HFFc6 (cell line): ENCODE measurements around the gene ASCL3. TPM values are rescaled to one million over a fixed set of nuclear protein-coding genes. Genes with fewer than 3 reads are reported as not detected.

ENCODE experiments used
- DNase-seq: peaks from one replicate; pipeline ENCODE4 v3.0.0-alpha.2; 2018
- H3K27ac Mint-ChIP-seq: 2 replicates; pipeline ENCODE4 v1.8.0; 2020; ENCODE audit warnings: mild to moderate bottlenecking, mixed read lengths
- H3K27me3 Mint-ChIP-seq: 2 replicates; pipeline ENCODE4 v1.8.0; 2021; ENCODE audit warnings: mild to moderate bottlenecking, moderate library complexity, mixed read lengths; ENCODE audit not compliant: insufficient read depth
- H3K36me3 Mint-ChIP-seq: 2 replicates; pipeline ENCODE4 v1.8.0; 2021; ENCODE audit warnings: low read depth, mixed read lengths
- H3K4me1 Mint-ChIP-seq: 2 replicates; pipeline ENCODE4 v1.8.0; 2020; ENCODE audit warnings: low read depth, mixed read lengths
- H3K4me3 Mint-ChIP-seq: 2 replicates; pipeline ENCODE4 v1.8.0; 2020; ENCODE audit warnings: mild to moderate bottlenecking, moderate library complexity, mixed read lengths
- H3K9me3 Mint-ChIP-seq: 2 replicates; pipeline ENCODE4 v1.8.0; 2020; ENCODE audit warnings: mild to moderate bottlenecking, mixed read lengths
- total RNA-seq, 6 experiments: library from RNA; stranded (reverse); fragmentation: NEBNext Ultra II Directional; extraction: Animal tissue kit (Norgen Biotek cat#: 25700); gene quantifications; 2 replicates in 1 of 6; 3 replicates in 5 of 6; pipeline ENCODE4 v1.2.3, GENCODE V29; 2021
- TF ChIP-seq, protein P1 (sequence below): fragments of 200-600 bp; sonication (generic); IDR thresholded peaks from 2 replicates; pipeline ENCODE4 v1.5.0; 2021; ENCODE audit warnings: antibody characterized with exemption, mild to moderate bottlenecking

Gene ASCL3
- total RNA-seq, 6 experiments from 2014 or later = not detected

DNA sequence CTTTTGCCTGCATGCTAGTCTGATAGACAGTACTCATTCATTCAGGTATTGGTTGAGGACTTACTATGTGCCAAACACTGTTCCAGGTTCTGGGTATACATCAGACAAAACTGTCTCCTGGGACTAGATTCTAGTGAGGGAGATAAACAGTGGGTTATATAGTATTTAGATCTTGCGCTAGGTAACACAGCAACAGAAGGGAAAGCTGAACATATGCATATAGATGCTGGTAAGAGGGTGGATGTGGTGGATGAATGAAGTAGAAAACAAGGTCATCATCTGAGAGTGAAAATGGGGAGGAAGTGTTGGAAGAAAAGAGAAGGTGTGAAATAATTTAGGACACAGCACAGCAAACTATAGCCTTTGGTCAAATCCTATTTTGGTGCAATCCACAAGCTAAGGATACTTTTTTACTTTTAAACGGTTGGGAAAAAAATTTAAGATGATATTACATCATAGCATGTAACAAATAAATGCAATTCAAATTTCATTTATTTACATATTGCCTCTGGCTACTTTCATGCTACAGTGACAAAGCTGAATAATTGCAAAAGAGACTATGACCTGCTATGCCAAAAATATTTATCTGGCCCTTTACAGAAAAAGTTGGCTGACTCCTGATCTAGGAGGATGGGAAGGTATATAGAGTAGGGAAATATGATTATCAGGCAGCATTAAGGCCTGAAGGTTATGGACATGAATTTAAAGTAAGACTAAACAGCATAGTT is 28.5 kb upstream of the ASCL3 start:
- TF ChIP-seq, protein P1, sequence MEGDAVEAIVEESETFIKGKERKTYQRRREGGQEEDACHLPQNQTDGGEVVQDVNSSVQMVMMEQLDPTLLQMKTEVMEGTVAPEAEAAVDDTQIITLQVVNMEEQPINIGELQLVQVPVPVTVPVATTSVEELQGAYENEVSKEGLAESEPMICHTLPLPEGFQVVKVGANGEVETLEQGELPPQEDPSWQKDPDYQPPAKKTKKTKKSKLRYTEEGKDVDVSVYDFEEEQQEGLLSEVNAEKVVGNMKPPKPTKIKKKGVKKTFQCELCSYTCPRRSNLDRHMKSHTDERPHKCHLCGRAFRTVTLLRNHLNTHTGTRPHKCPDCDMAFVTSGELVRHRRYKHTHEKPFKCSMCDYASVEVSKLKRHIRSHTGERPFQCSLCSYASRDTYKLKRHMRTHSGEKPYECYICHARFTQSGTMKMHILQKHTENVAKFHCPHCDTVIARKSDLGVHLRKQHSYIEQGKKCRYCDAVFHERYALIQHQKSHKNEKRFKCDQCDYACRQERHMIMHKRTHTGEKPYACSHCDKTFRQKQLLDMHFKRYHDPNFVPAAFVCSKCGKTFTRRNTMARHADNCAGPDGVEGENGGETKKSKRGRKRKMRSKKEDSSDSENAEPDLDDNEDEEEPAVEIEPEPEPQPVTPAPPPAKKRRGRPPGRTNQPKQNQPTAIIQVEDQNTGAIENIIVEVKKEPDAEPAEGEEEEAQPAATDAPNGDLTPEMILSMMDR = no peak
- no peaks in the 10 kb centered on the region for H3K9me3 Mint-ChIP-seq
- no peak for DNase-seq
- H3K4me1 Mint-ChIP-seq = no peaks in the 10 kb centered on the region; the same call in 1 of the 2 replicates
- H3K27me3 Mint-ChIP-seq = no peaks in the 10 kb centered on the region
- H3K36me3 Mint-ChIP-seq = no peaks in the 10 kb centered on the region
- no peak overlapping the region for H3K4me3 Mint-ChIP-seq
- H3K27ac Mint-ChIP-seq = no peak overlapping the region

DNA sequence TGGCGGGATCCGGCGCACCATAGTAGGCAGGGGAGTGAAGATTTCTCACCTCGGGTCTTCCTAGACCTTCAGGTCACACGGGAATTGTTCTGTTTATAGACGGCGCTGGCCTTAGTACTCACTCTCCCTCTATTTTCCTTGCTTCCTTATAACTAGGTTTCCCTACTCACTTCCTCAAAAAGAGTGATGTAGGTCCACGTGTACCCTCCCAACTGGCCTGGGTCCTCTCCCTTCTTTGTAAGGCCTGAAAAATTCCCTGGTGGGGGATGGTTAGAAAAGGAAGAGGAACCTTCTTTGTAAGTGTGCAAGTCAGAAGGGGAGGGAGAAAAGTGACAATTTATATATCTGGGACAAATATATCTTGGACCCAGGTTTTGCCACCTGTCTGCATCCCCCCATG is 24.4 kb upstream of the ASCL3 start:
- Mint-ChIP-seq H3K9me3 (no peaks in the 10 kb centered on the region), H3K36me3 (0 out of 2 replicates have a peak, but pooled peaks cover 6% of the 10 kb centered on the region), H3K4me1 (peaks cover 20% of the 10 kb centered on the region), H3K4me3 (no peak overlapping the region), H3K27ac (no peak overlapping the region), H3K27me3 (peaks cover 3% of the 10 kb centered on the region; the same call in 1 of the 2 replicates)
- no peak for DNase-seq
- TF ChIP-seq, protein P1 = no peak

DNA sequence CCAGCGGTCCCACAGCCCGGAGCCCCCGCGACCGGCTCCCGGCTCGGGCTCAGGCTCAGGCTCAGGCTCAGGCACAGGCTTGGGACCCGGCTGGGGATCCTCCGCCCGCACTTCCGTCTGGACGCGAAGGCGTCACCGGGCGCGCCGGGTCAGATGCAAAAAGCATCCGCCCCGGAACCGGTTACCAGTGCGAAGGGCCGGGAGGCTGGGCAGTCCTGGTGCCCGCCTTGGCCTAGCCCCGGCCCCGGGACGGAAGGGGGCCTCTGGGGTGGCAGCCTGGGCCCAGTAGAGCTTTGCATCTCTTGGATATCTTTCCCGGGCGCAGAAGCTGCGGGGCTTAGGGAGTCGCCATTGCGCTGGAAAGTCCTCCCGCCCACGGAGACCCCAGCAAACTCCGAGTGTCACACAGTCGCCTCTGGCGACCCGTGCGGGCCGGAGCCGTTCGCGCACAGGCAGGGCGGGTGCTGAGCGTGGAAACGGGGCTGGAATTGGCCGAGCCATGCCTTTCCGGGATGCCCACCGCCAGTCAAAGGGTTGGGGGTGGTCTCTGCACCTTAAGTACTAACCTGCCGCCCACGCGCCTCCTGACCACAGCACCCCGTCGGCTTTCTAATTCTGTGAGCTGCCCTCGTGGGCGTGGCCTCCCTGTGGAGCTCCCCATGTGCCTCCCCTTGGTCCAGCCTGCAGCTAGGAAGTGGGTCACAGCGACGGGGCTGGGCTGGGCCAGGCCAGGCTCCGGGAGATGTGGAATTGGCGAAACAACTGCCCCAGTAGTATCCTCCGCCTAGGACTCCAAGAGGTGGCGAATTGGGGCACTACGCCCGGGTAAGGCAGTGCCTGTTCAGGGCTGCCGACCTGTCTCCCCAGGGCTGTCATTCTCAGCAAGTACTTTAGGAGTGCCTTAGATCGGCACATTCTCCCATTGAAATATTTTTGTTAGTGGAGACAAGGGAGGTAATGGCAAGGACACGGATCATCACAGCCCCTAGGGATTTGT is 21.8 kb upstream of the ASCL3 start, which contains the start of gene TMEM9B:
TMEM9B (minus strand) TSS at position 119 of the 997 bp plus-strand sequence. CDS start 129 bp downstream, outside the sequence.
- Mint-ChIP-seq H3K4me1 (peaks cover 36% of the 10 kb centered on the region), H3K9me3 (no peaks in the 10 kb centered on the region), H3K4me3 (peak within 1 kb of the TSS; percentile 99), H3K27ac (peak within 1 kb of the TSS; percentile 92), H3K36me3 (0 out of 2 replicates have a peak, but pooled peaks cover 6% of the 10 kb centered on the region), H3K27me3 (peaks cover 3% of the 10 kb centered on the region; the same call in 1 of the 2 replicates)
- TF ChIP-seq, protein P1 = no peak
- DNase-seq = peak; percentile 82

DNA sequence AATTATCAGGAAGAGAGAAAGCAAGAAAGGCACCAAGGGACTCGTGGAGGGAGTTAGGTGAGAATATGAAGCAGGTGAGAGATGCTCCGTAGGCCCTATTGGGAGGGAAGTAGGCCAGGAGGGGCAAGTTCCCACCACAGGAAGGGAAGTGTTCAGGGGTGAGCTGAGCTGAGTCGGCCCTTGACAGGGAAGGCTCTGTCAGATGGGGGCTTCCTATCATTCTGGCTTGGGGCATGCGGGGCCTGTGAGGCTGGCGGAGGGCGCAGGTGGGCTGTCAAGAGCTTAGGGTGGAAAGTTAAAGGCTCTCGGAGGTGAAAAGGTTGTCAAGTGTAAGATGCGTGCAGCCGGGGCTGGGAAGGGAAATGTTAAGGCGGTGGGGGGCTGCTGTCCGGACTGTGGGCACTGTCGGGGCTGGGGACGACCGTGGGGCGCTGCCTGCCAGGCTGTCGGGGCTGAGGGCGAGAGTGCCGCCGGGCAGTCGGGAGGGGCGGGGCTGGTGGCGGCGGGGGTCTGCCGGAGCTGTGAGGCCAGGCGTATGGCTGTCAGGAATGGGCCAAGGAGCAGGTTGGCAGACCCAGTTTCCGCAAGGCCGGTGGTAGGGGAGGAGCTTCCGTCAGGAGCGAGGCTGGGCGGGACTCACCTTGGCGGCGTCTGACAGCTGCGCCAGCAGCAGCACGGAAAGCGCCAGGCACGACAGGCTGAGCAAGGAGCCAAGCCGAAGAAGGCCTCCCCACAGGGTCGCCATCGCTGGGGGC is 20.9 kb upstream of the ASCL3 start:
- Mint-ChIP-seq H3K36me3 (0 out of 2 replicates have a peak, but pooled peaks cover 6% of the 10 kb centered on the region), H3K4me3 (peak overlapping the region; percentile 99), H3K9me3 (no peaks in the 10 kb centered on the region), H3K27me3 (peaks cover 3% of the 10 kb centered on the region; the same call in 1 of the 2 replicates), H3K27ac (peak overlapping the region; percentile 92), H3K4me1 (peaks cover 45% of the 10 kb centered on the region)
- DNase-seq = peak; percentile 56
- TF ChIP-seq, protein P1 = no peak

DNA sequence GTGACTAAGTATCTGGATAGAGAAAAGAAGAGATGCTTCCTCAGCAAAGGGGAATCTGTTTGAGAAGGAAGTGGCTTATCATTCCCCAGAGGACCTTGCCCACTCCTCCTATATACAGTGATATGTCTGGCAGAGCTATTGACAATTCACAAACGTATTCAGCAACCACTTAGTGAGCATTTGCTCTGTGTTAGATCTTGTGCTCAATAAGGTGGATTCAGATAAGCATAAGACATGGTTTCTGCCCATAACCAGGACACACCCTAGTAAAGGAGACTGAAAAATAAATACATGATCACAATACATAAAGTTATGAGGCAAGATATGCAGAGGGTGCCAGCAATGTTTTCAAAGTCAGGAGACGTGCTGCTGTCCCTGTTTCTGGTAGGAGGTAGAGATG is 20.0 kb upstream of the ASCL3 start:
- Mint-ChIP-seq H3K9me3 (no peaks in the 10 kb centered on the region), H3K27me3 (peaks cover 3% of the 10 kb centered on the region; the same call in 1 of the 2 replicates), H3K27ac (peak overlapping the region; percentile 92), H3K36me3 (0 out of 2 replicates have a peak, but pooled peaks cover 6% of the 10 kb centered on the region), H3K4me1 (peaks cover 46% of the 10 kb centered on the region), H3K4me3 (peak overlapping the region; percentile 99)
- DNase-seq = no peak
- TF ChIP-seq, protein P1 = no peak
